ENCODE measurements around the gene ZNF32. TPM values are rescaled to one million over a fixed set of nuclear protein-coding genes. Genes with fewer than 3 reads are reported as not detected.
"Not testable (repeated sequence)": the region's sequence is repeated elsewhere in the genome, so short reads cannot be mapped to it uniquely, and the experiment has no call there.

Gene ZNF32
- total RNA-seq, 1 experiment from 2014 or later = 30.3 TPM

DNA sequence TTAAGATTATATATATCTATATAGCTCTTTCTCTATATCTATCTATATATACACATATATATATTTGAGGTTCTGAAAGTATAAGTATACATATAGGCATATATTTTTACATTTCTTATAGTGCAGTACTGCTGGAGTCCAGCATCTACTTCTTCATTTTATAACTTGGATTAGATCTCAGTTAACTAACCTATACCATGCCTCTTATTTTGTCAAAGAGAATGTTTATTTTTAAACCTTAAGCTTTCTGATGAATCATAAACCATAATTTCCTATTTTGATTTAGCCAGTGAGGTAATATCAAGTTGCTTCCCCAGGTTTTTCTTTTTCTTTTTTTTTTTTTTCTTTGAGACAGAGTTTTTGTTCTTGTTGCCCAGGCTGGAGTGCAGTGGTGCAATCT, 8.1 kb downstream of the ZNF32 start:
- H3K36me3 ChIP-seq (ENCODE audit: control insufficient read depth, insufficient read depth, low read length) = peaks cover 6% of the 10 kb centered on the region; the same call in 1 of the 2 replicates
- no peak overlapping the region for H3K4me3 Mint-ChIP-seq (ENCODE audit: unreplicated experiment)
- TF ChIP-seq, protein P1, sequence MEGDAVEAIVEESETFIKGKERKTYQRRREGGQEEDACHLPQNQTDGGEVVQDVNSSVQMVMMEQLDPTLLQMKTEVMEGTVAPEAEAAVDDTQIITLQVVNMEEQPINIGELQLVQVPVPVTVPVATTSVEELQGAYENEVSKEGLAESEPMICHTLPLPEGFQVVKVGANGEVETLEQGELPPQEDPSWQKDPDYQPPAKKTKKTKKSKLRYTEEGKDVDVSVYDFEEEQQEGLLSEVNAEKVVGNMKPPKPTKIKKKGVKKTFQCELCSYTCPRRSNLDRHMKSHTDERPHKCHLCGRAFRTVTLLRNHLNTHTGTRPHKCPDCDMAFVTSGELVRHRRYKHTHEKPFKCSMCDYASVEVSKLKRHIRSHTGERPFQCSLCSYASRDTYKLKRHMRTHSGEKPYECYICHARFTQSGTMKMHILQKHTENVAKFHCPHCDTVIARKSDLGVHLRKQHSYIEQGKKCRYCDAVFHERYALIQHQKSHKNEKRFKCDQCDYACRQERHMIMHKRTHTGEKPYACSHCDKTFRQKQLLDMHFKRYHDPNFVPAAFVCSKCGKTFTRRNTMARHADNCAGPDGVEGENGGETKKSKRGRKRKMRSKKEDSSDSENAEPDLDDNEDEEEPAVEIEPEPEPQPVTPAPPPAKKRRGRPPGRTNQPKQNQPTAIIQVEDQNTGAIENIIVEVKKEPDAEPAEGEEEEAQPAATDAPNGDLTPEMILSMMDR (IDR thresholded peaks at IDR 0.05; ENCODE audit: insufficient read depth in 1 of 2, low read depth in 1 of 2, low read length in 1 of 2, severe bottlenecking in 1 of 2, unreplicated experiment in 1 of 2) = no peak
- H3K9me3 ChIP-seq = peaks cover 24% of the 10 kb centered on the region
- H3K27ac Mint-ChIP-seq (ENCODE audit: unreplicated experiment) = no peak overlapping the region
- intact Hi-C loops (cut with micrococcal nuclease; ENCODE audit: unreplicated experiment) = no loop called here
- H3K4me1 ChIP-seq = no peaks in the 10 kb centered on the region
- ChIA-PET POLR2A (no interaction called here), CTCF (interaction anchor here (0.7 kb wide), 1 partner anchor 348 kb away, joined by 3 read pairs; no protein-coding TSS in a partner anchor)
- DNase-seq = no peak
- peaks cover 31% of the 10 kb centered on the region for H3K9me3 Mint-ChIP-seq (ENCODE audit: unreplicated experiment)
- H3K4me1 Mint-ChIP-seq (ENCODE audit: low read depth, unreplicated experiment) = no peaks in the 10 kb centered on the region
- peaks cover 28% of the 10 kb centered on the region for H3K36me3 Mint-ChIP-seq (ENCODE audit: insufficient read depth, unreplicated experiment)
- H3K27me3 ChIP-seq (replicated peaks; ENCODE audit: control insufficient read depth, insufficient read depth, low read length) = no peaks in the 10 kb centered on the region
- no peaks in the 10 kb centered on the region for H3K27me3 Mint-ChIP-seq (ENCODE audit: insufficient read depth, unreplicated experiment)
- no TSS peak for BruUV-seq (replicated peaks)
- H3K4me3 ChIP-seq (ENCODE audit: low read depth, low read length) = no peak overlapping the region

DNA sequence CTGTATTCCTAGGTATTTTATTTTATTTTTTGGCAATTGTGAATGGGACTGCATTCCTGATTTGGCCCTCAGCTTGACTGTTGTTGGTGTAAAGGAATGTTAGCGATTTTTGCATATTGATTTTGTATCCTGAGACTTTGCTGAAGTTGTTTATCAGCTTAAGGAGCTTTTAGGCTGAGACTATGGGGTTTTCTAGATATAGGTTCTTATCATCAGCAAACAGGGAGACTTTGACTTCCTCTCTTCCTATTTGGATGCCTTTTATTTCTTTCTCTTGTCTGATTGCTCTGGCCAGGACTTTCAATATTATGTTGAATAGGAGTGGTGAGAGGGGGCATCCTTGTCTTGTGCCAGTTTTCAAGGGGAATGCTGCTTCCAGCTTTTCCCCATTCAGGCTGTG, 12.9 kb downstream of the ZNF32 start:
- BruUV-seq (replicated peaks); DNase-seq; H3K9me3 ChIP-seq; H3K4me1 Mint-ChIP-seq (ENCODE audit: low read depth, unreplicated experiment); H3K27me3 Mint-ChIP-seq (ENCODE audit: insufficient read depth, unreplicated experiment); POLR2A ChIA-PET; H3K4me3 Mint-ChIP-seq (ENCODE audit: unreplicated experiment); H3K36me3 Mint-ChIP-seq (ENCODE audit: insufficient read depth, unreplicated experiment); H3K4me3 ChIP-seq (ENCODE audit: low read depth, low read length); CTCF ChIA-PET; H3K27me3 ChIP-seq (replicated peaks; ENCODE audit: control insufficient read depth, insufficient read depth, low read length); H3K4me1 ChIP-seq; intact Hi-C loops (cut with micrococcal nuclease; ENCODE audit: unreplicated experiment); H3K27ac Mint-ChIP-seq (ENCODE audit: unreplicated experiment); H3K36me3 ChIP-seq (ENCODE audit: control insufficient read depth, insufficient read depth, low read length): not testable (repeated sequence)
- peaks cover 17% of the 10 kb centered on the region for H3K9me3 Mint-ChIP-seq (ENCODE audit: unreplicated experiment)

DNA sequence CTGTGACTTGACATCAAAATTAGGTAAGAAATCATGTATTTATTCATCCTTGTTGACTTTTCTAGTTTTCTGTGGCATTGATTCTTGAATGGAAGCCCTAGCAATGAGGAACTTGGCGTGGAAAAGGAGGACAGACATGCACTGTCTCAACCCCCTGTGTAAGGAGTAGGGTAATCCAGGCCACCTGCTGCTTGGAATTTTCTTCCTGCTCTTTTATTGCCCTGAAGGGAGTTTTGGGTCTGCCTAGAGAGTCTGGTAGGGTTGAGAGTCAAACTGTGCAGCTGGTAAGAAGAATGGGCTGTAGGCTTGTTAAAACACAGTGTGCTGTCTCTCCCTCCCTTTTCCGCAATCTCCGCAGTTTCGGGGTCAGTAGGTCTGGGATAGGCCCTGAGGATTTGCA, 19.7 kb downstream of the ZNF32 start:
- Histone ChIP-seq H3K4me3 (ENCODE audit: low read depth, low read length) (no peak overlapping the region), H3K9me3 (no peaks in the 10 kb centered on the region), H3K36me3 (ENCODE audit: control insufficient read depth, insufficient read depth, low read length) (no peaks in the 10 kb centered on the region), H3K4me1 (no peaks in the 10 kb centered on the region), H3K27me3 (replicated peaks; ENCODE audit: control insufficient read depth, insufficient read depth, low read length) (no peaks in the 10 kb centered on the region)
- TF ChIP-seq, protein P1 (IDR thresholded peaks at IDR 0.05; ENCODE audit: insufficient read depth in 1 of 2, low read depth in 1 of 2, low read length in 1 of 2, severe bottlenecking in 1 of 2, unreplicated experiment in 1 of 2) = no peak
- no TSS peak for BruUV-seq (replicated peaks)
- Mint-ChIP-seq H3K4me1 (ENCODE audit: low read depth, unreplicated experiment) (no peaks in the 10 kb centered on the region), H3K27ac (ENCODE audit: unreplicated experiment) (no peak overlapping the region), H3K27me3 (ENCODE audit: insufficient read depth, unreplicated experiment) (peaks cover 4% of the 10 kb centered on the region), H3K36me3 (ENCODE audit: insufficient read depth, unreplicated experiment) (no peaks in the 10 kb centered on the region), H3K9me3 (ENCODE audit: unreplicated experiment) (peaks cover 19% of the 10 kb centered on the region), H3K4me3 (ENCODE audit: unreplicated experiment) (no peak overlapping the region)
- no peak for DNase-seq
- POLR2A ChIA-PET = no interaction called here
- intact Hi-C loops (cut with micrococcal nuclease; ENCODE audit: unreplicated experiment) = no loop called here
- CTCF ChIA-PET = no interaction called here

DNA sequence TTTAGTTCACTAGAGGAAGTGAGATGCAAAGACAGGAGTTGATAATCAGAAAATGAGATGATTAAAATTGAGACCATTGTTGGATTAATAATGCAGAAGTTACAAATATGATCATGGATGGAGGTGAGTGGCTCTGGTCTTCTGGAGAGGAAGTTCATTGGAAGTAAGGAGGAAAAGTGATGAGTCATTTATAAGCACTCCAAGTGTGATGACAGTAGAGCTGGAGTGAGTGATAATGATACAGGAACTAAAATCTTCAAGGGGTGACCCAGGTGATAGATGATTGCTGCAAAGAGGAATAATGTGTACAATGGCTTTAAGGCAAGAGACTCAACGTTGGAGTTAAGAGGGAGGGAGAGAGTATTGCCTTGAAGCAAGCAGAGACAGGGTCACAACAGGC, 20.7 kb downstream of the ZNF32 start:
- ChIA-PET CTCF (no interaction called here), POLR2A (no interaction called here)
- Histone ChIP-seq H3K4me3 (ENCODE audit: low read depth, low read length) (no peak overlapping the region), H3K36me3 (ENCODE audit: control insufficient read depth, insufficient read depth, low read length) (no peaks in the 10 kb centered on the region), H3K9me3 (no peaks in the 10 kb centered on the region), H3K4me1 (no peaks in the 10 kb centered on the region), H3K27me3 (replicated peaks; ENCODE audit: control insufficient read depth, insufficient read depth, low read length) (no peaks in the 10 kb centered on the region)
- no peaks in the 10 kb centered on the region for H3K4me1 Mint-ChIP-seq (ENCODE audit: low read depth, unreplicated experiment)
- no TSS peak for BruUV-seq (replicated peaks)
- H3K27ac Mint-ChIP-seq (ENCODE audit: unreplicated experiment) = no peak overlapping the region
- H3K36me3 Mint-ChIP-seq (ENCODE audit: insufficient read depth, unreplicated experiment) = no peaks in the 10 kb centered on the region
- peaks cover 2% of the 10 kb centered on the region for H3K27me3 Mint-ChIP-seq (ENCODE audit: insufficient read depth, unreplicated experiment)
- peaks cover 19% of the 10 kb centered on the region for H3K9me3 Mint-ChIP-seq (ENCODE audit: unreplicated experiment)
- intact Hi-C loops (cut with micrococcal nuclease; ENCODE audit: unreplicated experiment) = no loop called here
- no peak for DNase-seq
- TF ChIP-seq, protein P1 (IDR thresholded peaks at IDR 0.05; ENCODE audit: insufficient read depth in 1 of 2, low read depth in 1 of 2, low read length in 1 of 2, severe bottlenecking in 1 of 2, unreplicated experiment in 1 of 2) = no peak
- H3K4me3 Mint-ChIP-seq (ENCODE audit: unreplicated experiment) = no peak overlapping the region
